NCI-H69 (cell line): ENCODE results near the gene PKHD1.
"Not testable (repeated sequence)": the region's sequence is repeated elsewhere in the genome, so short reads cannot be mapped to it uniquely, and the experiment has no call there.

Experiments
- DNase-seq: peaks from one replicate; lab custom pipeline; 2025; lab: John Stamatoyannopoulos, UW

Gene PKHD1

GRCh38 chr6:51854347-51854746 lies 233.1 kb downstream of the PKHD1 start:
- no peak for DNase-seq

- DNase-seq: not testable (repeated sequence)
Measured at GRCh38 chr6:51853109-51853508, 234.3 kb downstream of the PKHD1 start.

- DNase-seq: no peak
Measured at GRCh38 chr6:51846531-51846930, 240.9 kb downstream of the PKHD1 start.

GRCh38 chr6:51844336-51844735 lies 243.1 kb downstream of the PKHD1 start:
- peak; percentile 90 for DNase-seq

GRCh38 chr6:51843456-51844056 lies 243.9 kb downstream of the PKHD1 start:
- peak; percentile 42 for DNase-seq

GRCh38 chr6:51842804-51843378 lies 244.5 kb downstream of the PKHD1 start:
- no peak for DNase-seq

GRCh38 chr6:51842061-51842803 lies 245.2 kb downstream of the PKHD1 start:
- peak; percentile 95 for DNase-seq

- DNase-seq: peak; percentile 67
Measured at GRCh38 chr6:51841626-51842025, 245.8 kb downstream of the PKHD1 start.

- DNase-seq: no peak
Measured at GRCh38 chr6:51839726-51840374, 247.6 kb downstream of the PKHD1 start.

GRCh38 chr6:51830666-51831065 lies 256.7 kb downstream of the PKHD1 start:
- DNase-seq: no peak

- peak; percentile 82 for DNase-seq
Measured at GRCh38 chr6:51827580-51827979, 259.8 kb downstream of the PKHD1 start.

- no peak for DNase-seq
Measured at GRCh38 chr6:51824940-51825339, 262.5 kb downstream of the PKHD1 start.

- no peak for DNase-seq
Measured at GRCh38 chr6:51820555-51820954, 266.9 kb downstream of the PKHD1 start.

GRCh38 chr6:51818520-51819022 lies 268.8 kb downstream of the PKHD1 start:
- peak; percentile 50 for DNase-seq

GRCh38 chr6:51817832-51818231 lies 269.6 kb downstream of the PKHD1 start:
- peak; percentile 89 for DNase-seq

- DNase-seq: peak; percentile 96
Measured at GRCh38 chr6:51814418-51814817, 273.0 kb downstream of the PKHD1 start.

GRCh38 chr6:51813904-51814303 lies 273.5 kb downstream of the PKHD1 start:
- no peak for DNase-seq

- DNase-seq: no peak
Measured at GRCh38 chr6:51812231-51812630, 275.2 kb downstream of the PKHD1 start.

GRCh38 chr6:51805517-51805916 lies 281.9 kb downstream of the PKHD1 start:
- no peak for DNase-seq

GRCh38 chr6:51800603-51801002 lies 286.8 kb downstream of the PKHD1 start:
- DNase-seq: no peak

GRCh38 chr6:51793393-51793792 lies 294.0 kb downstream of the PKHD1 start:
- no peak for DNase-seq

GRCh38 chr6:51792273-51793030 lies 295.0 kb downstream of the PKHD1 start:
- DNase-seq: peak; percentile 39
